OCI-LY7 (cell line): ENCODE data around the gene CYP2W1. TPM values are rescaled to one million over a fixed set of nuclear protein-coding genes. Genes with fewer than 3 reads are reported as not detected.

Experiments used
- BruUV-seq: library from RNA; stranded (reverse); fragments of 400-500 nt; replicated peaks from 2 replicates; lab custom pipeline; 2021; lab: Mats Ljungman, UMichigan
- CTCF ChIA-PET: fragments of 300-600 bp; sonication (Branson Sonifier 250); formaldehyde crosslinking; loops from one replicate; lab custom pipeline; 2022; ENCODE audit warnings: antibody characterized with exemption; ENCODE audit not compliant: unreplicated experiment; lab: Charles Lee
- POLR2A ChIA-PET: fragments of 300-600 bp; sonication (Branson Sonifier 250); formaldehyde crosslinking; loops from one replicate; lab custom pipeline; 2022; ENCODE audit warnings: antibody characterized with exemption; lab: Charles Lee
- DNase-seq: peaks from one replicate; pipeline ENCODE4 v3.0.0-alpha.2; 2015; ENCODE audit warnings: low spot score
- H2AFZ ChIP-seq: fragments of 200-600 bp; sonication (generic), shearing (Covaris generic); 2 replicates; pipeline ENCODE4 v1.6.1; 2014; ENCODE audit warnings: mild to moderate bottlenecking, antibody characterized with exemption, low read length, moderate library complexity
- H3K27ac ChIP-seq: fragments of 200-600 bp; sonication (generic); 2 replicates; pipeline ENCODE4 v1.5.1; 2014; ENCODE audit warnings: mixed run types, low read depth, mild to moderate bottlenecking, moderate library complexity, low read length, inconsistent platforms; ENCODE audit not compliant: poor library complexity, severe bottlenecking
- H3K36me3 ChIP-seq: fragments of 200-600 bp; sonication (generic); 2 replicates; pipeline ENCODE4 v1.6.1; 2014; ENCODE audit warnings: mild to moderate bottlenecking, antibody characterized with exemption, low read length, moderate library complexity, mixed read lengths; ENCODE audit not compliant: insufficient read depth
- H3K4me1 ChIP-seq: fragments of 200-600 bp; sonication (generic); 2 replicates; pipeline ENCODE4 v1.5.1; 2014; ENCODE audit warnings: mild to moderate bottlenecking, low read length; ENCODE audit not compliant: insufficient read depth, poor library complexity, severe bottlenecking
- H3K4me2 ChIP-seq: fragments of 200-600 bp; sonication (generic); 2 replicates; pipeline ENCODE4 v1.6.1; 2014; ENCODE audit warnings: mild to moderate bottlenecking, low read length
- H3K4me3 ChIP-seq: fragments of 200-600 bp; sonication (generic); 2 replicates; pipeline ENCODE4 v1.5.1; 2014; ENCODE audit warnings: mild to moderate bottlenecking, low read depth, low read length; ENCODE audit not compliant: poor library complexity, severe bottlenecking
- H3K79me2 ChIP-seq: fragments of 200-600 bp; sonication (generic); 2 replicates; pipeline ENCODE4 v1.6.1; 2016; ENCODE audit warnings: low read depth, mild to moderate bottlenecking, low read length, moderate library complexity, mixed read lengths; ENCODE audit not compliant: insufficient read depth
- H3K9me2 ChIP-seq: fragments of 200-600 bp; sonication (generic); 2 replicates; pipeline ENCODE4 v1.6.1; 2016; ENCODE audit warnings: mild to moderate bottlenecking, low read length, mixed read lengths; ENCODE audit not compliant: insufficient read depth
- H3K9me3 ChIP-seq: fragments of 200-600 bp; sonication (generic); 2 replicates; pipeline ENCODE4 v1.6.1; 2014; ENCODE audit warnings: mild to moderate bottlenecking, mixed run types, low read length, mixed read lengths
- H4K20me1 ChIP-seq: fragments of 200-600 bp; sonication (generic); 2 replicates; pipeline ENCODE4 v1.6.1; 2014; ENCODE audit warnings: mild to moderate bottlenecking, antibody characterized with exemption, low read length, moderate library complexity, mixed read lengths; ENCODE audit not compliant: insufficient read depth
- CTCF ChIP-seq: fragments of 200-600 bp; sonication (generic); conservative IDR thresholded peaks from 2 replicates; pipeline ENCODE4 v1.5.1; 2014; ENCODE audit warnings: mild to moderate bottlenecking, antibody characterized with exemption, low read length, moderate library complexity, mixed read lengths
- EZH2phosphoT487 ChIP-seq: fragments of 200-600 bp; sonication (generic); IDR thresholded peaks from 2 replicates; pipeline ENCODE4 v1.6.1; 2018; ENCODE audit warnings: low read depth, borderline replicate concordance, mild to moderate bottlenecking, mixed run types, antibody characterized with exemption, low read length, moderate library complexity, mixed read lengths
- intact Hi-C: fragments of 100-400 bp; cut with micrococcal nuclease; formaldehyde crosslinking; loops from one replicate; pipeline ENCODE4 v1.10.0; 2022; ENCODE audit not compliant: unreplicated experiment
- total RNA-seq, 2 experiments: library from RNA; depleted of rRNA in 1 of 2; stranded (reverse); fragments of >200 nt in 1 of 2; shearing (Covaris generic) in 1 of 2; gene quantifications; 2 replicates each; pipeline ENCODE4 v1.2.3, GENCODE V29; 2014 to 2022

Gene CYP2W1
- total RNA-seq, 2 experiments from 2014 or later = 1.3 TPM; not detected in 1

- no TSS peak for BruUV-seq
- Histone ChIP-seq H3K27ac (no peak overlapping the region), H3K4me2 (no peak overlapping the region; the same call in 1 of the 2 replicates), H3K4me3 (no peak overlapping the region), H4K20me1 (no peaks in the 10 kb centered on the region), H3K79me2 (no peaks in the 10 kb centered on the region), H3K9me3 (no peaks in the 10 kb centered on the region), H3K36me3 (peaks cover 21% of the 10 kb centered on the region; the same call in 1 of the 2 replicates), H3K9me2 (no peaks in the 10 kb centered on the region), H3K4me1 (peaks cover 40% of the 10 kb centered on the region), H2AFZ (no peak overlapping the region)
- ChIA-PET POLR2A (no interaction called here), CTCF (no interaction called here)
- TF ChIP-seq EZH2phosphoT487 (no peak), CTCF (no peak)
- no peak for DNase-seq
- intact Hi-C loops = no loop called here
Measured at GRCh38 chr7:995571-995970, 12.6 kb downstream of the CYP2W1 start.

GRCh38 chr7:996079-996872 lies 13.3 kb downstream of the CYP2W1 start:
- peaks cover 25% of the 10 kb centered on the region; the same call in 1 of the 2 replicates for H3K36me3 ChIP-seq
- no peak overlapping the region for H3K27ac ChIP-seq
- no peaks in the 10 kb centered on the region for H3K79me2 ChIP-seq
- no peak overlapping the region for H2AFZ ChIP-seq
- no peaks in the 10 kb centered on the region for H3K9me3 ChIP-seq
- no peak overlapping the region for H3K4me3 ChIP-seq
- no peak overlapping the region for H3K4me2 ChIP-seq
- POLR2A ChIA-PET = no interaction called here
- DNase-seq = no peak
- TF ChIP-seq CTCF (no peak), EZH2phosphoT487 (no peak)
- no TSS peak for BruUV-seq
- CTCF ChIA-PET = no interaction called here
- no peaks in the 10 kb centered on the region for H3K9me2 ChIP-seq
- H3K4me1 ChIP-seq = peaks cover 46% of the 10 kb centered on the region
- intact Hi-C loops = no loop called here
- H4K20me1 ChIP-seq = no peaks in the 10 kb centered on the region
